ENCODE results near the gene KCNH1.

The KCNH1 gene

GRCh38 chr1:210707300-210708240 is 426.4 kb downstream of the KCNH1 start:
- no peak for DNase-seq (ENCODE audit: low read depth)

- no peak for DNase-seq (ENCODE audit: low read depth)
Measured at GRCh38 chr1:210706246-210706645, 427.7 kb downstream of the KCNH1 start.

GRCh38 chr1:210705086-210705485 is 428.9 kb downstream of the KCNH1 start:
- no peak for DNase-seq (ENCODE audit: low read depth)

- DNase-seq (ENCODE audit: low read depth) = no peak
Measured at GRCh38 chr1:210703593-210703992, 430.4 kb downstream of the KCNH1 start.

DNA sequence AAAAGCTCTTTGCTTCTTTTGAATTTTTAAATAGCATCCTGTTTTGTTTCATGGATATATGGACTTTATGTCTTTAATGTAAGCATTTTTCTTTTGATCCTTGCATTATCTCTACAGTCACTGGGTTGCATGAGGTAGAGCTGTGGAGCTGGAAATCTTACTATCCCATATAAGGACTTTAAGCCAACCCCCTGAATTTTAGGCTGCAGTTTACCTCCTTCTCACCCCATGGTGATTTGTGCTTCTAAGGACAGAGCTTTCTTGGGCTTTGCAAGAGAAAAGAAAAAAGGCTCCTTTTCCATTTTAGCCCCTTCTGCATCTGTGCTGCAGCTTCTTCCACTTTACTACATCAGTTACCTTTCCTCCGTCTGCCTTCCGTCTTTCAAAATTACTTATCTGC is 431.4 kb downstream of the KCNH1 start:
- DNase-seq (ENCODE audit: low read depth) = no peak

GRCh38 chr1:210700511-210700910 is 433.4 kb downstream of the KCNH1 start:
- DNase-seq (ENCODE audit: low read depth) = no peak

GRCh38 chr1:210700083-210700482 is 433.9 kb downstream of the KCNH1 start:
- no peak for DNase-seq (ENCODE audit: low read depth)

- no peak for DNase-seq (ENCODE audit: low read depth)
Measured at GRCh38 chr1:210698661-210699060, 435.3 kb downstream of the KCNH1 start.

GRCh38 chr1:210697185-210697584 is 436.8 kb downstream of the KCNH1 start:
- no peak for DNase-seq (ENCODE audit: low read depth)

DNA sequence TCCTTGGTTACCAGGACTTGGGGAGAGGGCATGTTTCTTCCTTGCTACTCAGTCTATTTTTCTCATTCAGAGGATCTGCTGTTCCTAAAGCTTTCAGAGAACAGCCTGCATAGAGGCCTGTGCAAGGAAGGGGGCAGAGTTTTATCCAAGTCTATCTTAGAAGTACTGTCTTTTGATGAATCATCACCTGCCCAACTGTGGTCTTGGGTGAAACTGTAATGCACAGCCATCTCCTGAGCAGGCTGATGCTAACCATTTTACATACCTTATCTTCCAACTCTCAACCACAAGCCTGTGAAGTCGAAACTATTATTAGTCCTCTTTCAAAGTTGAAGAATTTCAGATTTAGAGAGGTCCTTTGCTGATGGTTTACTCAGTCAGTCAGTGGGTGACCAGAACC is 437.2 kb downstream of the KCNH1 start:
- no peak for DNase-seq (ENCODE audit: low read depth)

DNA sequence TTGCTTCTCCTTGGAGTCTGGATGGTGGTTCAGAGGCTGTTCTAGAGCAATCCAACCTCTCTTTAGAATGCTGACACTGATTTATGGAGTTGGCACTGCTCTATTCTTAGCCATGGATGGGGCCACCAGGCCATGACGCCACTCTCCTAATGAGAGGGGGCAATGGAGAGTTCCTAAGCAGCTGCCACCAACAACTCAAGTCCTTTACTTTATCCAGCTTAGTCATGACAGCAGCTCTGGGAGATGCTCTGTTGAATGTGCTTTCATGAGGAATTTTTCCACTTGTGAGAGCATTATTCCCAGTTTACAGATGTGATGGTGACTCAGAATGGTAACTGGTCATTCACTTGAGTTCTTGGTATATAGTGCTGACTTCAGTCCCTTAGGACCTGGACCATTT is 438.9 kb downstream of the KCNH1 start:
- no peak for DNase-seq (ENCODE audit: low read depth)

GRCh38 chr1:210692796-210693195 is 441.2 kb downstream of the KCNH1 start:
- DNase-seq (ENCODE audit: low read depth) = no peak

DNA sequence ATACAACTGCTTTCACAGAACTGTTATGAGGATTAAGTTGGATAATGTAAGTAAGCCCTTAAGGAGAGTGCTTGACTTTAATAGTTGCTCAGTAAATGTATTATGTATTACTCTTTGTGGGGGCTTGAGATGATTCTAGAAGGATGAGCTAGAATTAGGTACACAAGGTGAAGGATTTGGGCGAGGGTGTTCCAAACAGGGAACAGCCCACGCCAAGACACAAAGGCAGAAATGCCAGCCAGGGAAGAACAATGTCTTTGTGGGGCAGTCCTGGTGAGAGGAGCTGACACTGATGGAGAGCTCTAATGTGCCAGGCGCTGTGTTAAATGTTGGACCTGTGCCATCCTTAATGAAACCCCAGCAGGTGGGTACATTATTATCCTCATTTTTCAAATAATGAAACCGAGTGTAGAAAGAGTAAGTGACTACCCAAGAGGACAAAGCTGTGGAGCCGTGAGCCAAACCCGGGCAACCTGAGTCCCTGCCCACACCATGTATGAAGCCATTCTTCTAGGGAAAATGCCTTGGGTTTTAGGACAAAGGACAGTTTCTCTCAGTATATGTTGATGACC is 442.8 kb downstream of the KCNH1 start:
- DNase-seq (ENCODE audit: low read depth) = no peak

GRCh38 chr1:210690236-210690635 is 443.7 kb downstream of the KCNH1 start:
- DNase-seq (ENCODE audit: low read depth) = no peak

- DNase-seq (ENCODE audit: low read depth) = no peak
Measured at GRCh38 chr1:210689826-210690225, 444.1 kb downstream of the KCNH1 start.

- no peak for DNase-seq (ENCODE audit: low read depth)
Measured at GRCh38 chr1:210688512-210689234, 445.3 kb downstream of the KCNH1 start.

DNA sequence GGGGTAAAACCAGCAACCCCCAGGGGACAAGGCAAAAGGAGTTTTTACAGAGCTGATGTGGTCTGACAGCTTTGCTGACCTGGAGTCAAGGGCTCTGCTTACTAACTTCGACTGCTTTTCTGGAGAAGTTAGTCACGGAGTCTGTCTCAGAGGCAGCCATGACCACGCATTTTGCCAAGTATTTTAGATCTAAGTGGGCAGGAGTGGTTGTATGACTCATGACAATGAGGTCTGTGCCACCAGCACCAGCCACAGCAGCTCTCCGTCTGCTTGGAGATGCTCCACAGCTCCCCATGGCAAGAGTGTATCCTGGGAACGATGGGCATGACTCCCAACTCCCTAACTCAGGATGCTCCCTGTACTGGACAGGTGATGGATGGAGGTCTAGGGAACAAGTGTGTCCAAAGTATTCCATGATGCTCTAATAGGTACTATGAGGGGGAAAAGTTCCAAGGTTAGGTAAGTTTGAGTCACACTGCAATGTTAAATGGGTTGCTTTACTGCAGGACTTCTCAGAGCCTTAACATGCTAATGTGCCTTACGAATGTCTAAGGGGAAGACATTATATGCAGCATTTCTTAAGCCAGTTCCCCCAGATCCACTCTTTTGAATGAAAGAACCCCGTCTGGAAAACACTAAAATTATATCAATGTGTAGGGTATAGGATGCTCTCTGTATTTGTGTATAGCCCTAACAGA is 446.2 kb downstream of the KCNH1 start:
- no peak for DNase-seq (ENCODE audit: low read depth)

DNA sequence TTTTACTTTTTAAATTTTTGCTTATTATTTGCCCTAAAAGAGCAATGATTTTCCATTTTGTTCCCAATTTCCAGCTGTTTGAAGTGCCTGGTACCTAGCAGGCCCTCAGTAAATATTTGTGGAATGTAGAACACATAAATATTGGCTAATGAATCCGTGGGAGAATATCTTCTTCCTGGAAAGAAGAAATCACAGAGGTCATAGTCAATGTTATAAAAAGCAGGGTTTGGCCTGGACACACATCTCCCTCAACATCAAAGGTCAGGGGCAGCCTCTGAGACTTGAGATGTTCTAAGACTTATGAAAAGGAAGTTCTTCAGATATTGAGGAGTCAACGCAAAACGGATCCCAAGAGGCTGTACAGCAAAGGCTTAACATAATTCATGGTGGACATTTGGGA is 447.1 kb downstream of the KCNH1 start:
- no peak for DNase-seq (ENCODE audit: low read depth)

- DNase-seq (ENCODE audit: low read depth) = no peak
Measured at GRCh38 chr1:210685295-210685650, 448.7 kb downstream of the KCNH1 start.

DNA sequence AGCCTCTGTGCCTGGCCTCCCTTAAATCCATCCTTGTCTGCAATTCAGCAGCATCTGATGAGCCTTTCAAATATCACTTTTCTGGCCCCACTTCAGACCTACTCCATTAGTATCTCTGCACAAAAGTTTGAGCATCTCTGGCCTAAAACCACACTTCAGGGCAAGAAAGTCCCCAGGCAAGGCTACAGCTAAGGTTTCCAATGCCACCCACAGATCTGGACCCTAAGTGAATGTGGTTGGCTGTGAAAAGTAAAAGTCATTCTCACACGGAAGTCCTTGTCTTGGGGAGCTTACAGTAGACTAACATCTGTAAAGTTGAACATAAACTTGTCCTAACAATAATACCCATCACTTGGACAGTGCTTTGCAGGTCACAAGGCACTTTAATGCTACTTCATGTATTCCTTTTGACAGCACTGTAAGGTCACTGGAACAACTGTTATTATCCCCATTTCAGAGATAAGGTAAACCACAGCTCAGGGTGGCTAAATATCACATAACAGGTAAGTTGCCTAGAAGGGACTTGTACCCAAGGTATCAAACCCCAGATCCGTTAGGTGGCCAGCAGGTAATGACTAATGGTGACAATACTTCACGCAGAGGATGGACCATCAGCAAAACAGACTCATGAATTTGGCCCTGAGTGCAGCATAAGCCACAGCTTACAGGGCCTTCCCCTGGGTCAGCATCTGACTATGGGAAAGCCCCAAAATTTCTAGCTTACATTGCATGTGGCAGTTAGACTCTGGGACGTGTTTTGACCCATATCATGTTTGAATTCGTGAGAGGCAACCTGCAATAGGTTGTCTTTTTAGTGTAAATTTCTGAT is 449.3 kb downstream of the KCNH1 start:
- DNase-seq (ENCODE audit: low read depth) = no peak

- DNase-seq (ENCODE audit: low read depth) = no peak
Measured at GRCh38 chr1:210683403-210684047, 450.4 kb downstream of the KCNH1 start.
